Ectodermal cell (in vitro differentiated cells): Measurements from ENCODE around the gene CD58.
"Not testable (repeated sequence)": the region's sequence is repeated elsewhere in the genome, so short reads cannot be mapped to it uniquely, and the experiment has no call there.

ENCODE experiments used
- H3K27ac ChIP-seq: 2 replicates; pipeline ENCODE4 v1.7.0; 2013; ENCODE audit warnings: mild to moderate bottlenecking, low read depth, low read length; ENCODE audit not compliant: insufficient read depth, poor library complexity, severe bottlenecking
- H3K27me3 ChIP-seq: 2 replicates; pipeline ENCODE4 v1.7.0; 2013; ENCODE audit warnings: mild to moderate bottlenecking, low read length; ENCODE audit not compliant: insufficient read depth, control insufficient read depth, poor library complexity, severe bottlenecking
- H3K36me3 ChIP-seq: one replicate; pipeline ENCODE4 v1.7.0; 2013; ENCODE audit warnings: low read length; ENCODE audit not compliant: control insufficient read depth, insufficient read depth
- H3K4me1 ChIP-seq: one replicate; pipeline ENCODE4 v1.7.0; 2013; ENCODE audit warnings: low read length; ENCODE audit not compliant: control insufficient read depth, insufficient read depth
- H3K4me3 ChIP-seq: 2 replicates; pipeline ENCODE4 v1.7.0; 2013; ENCODE audit warnings: low read depth, low read length, control low read depth; ENCODE audit not compliant: insufficient read depth
- H3K9me3 ChIP-seq: 2 replicates; pipeline ENCODE4 v1.7.0; 2013; ENCODE audit warnings: mild to moderate bottlenecking, low read length, moderate library complexity; ENCODE audit not compliant: control insufficient read depth
- WGBS, 2 experiments: methylation state at CpG; one replicate each; pipeline ENCODE4 v1.1.7; 2013; ENCODE audit warnings: missing lambda C conversion rate in 2 of 2; 5-methylcytosine and 5-hydroxymethylcytosine counted together

The CD58 gene

DNA sequence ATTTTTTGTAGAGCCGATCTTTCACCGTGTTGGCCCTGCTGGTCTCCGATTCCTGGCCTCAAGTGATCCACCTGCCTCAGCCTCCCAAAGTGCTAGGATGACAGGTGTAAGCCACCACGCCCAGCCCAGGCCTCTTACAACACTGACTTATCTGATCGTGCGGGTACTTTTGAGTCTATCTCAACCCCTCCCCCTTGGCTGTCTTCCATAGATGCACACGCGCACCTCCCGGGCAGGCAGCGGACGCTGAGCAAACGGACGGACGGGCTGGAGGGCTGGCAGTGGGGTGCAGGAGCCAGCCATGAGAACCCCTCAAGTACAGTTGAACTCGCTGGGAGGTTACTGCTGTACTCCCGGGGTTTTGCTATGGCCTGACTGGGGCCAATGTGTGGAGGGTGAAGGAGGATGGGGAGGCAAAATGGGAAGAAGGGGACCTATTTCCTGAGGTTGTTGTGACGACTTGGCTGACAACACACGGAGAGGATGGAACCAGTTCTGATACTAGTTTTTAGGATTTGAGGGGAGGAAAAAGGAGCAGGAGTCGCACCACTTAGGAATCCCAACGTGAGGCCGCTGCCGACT, 959 bp downstream of the CD58 start:
- peak overlapping the region; percentile 74 for H3K4me3 ChIP-seq
- WGBS, 2 experiments = 65 to 66% methylated on average over 22 of the region's 22 CpGs
- H3K36me3 ChIP-seq = no peaks in the 10 kb centered on the region
- H3K27ac ChIP-seq = no peak overlapping the region
- H3K9me3 ChIP-seq = no peaks in the 10 kb centered on the region
- H3K4me1 ChIP-seq = peaks cover 4% of the 10 kb centered on the region
- peaks cover 21% of the 10 kb centered on the region for H3K27me3 ChIP-seq

DNA sequence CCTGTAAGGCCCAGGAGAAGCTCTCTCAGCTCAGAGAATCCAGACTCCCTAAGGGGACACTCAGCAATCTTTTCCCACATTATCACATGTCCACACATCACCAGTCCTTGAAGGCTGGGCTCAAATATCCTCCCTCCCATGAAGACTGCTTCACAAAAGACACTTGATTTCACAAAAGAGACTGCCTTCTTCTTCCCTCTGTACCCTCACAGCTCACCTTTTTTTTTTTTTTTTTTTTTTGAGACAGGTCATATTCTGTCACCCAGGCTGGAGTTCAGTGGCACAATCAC, 1.5 kb downstream of the CD58 start:
- Histone ChIP-seq H3K36me3 (no peaks in the 10 kb centered on the region), H3K27me3 (peaks cover 21% of the 10 kb centered on the region), H3K9me3 (no peaks in the 10 kb centered on the region), H3K4me3 (no peak overlapping the region), H3K4me1 (peaks cover 4% of the 10 kb centered on the region), H3K27ac (no peak overlapping the region)

DNA sequence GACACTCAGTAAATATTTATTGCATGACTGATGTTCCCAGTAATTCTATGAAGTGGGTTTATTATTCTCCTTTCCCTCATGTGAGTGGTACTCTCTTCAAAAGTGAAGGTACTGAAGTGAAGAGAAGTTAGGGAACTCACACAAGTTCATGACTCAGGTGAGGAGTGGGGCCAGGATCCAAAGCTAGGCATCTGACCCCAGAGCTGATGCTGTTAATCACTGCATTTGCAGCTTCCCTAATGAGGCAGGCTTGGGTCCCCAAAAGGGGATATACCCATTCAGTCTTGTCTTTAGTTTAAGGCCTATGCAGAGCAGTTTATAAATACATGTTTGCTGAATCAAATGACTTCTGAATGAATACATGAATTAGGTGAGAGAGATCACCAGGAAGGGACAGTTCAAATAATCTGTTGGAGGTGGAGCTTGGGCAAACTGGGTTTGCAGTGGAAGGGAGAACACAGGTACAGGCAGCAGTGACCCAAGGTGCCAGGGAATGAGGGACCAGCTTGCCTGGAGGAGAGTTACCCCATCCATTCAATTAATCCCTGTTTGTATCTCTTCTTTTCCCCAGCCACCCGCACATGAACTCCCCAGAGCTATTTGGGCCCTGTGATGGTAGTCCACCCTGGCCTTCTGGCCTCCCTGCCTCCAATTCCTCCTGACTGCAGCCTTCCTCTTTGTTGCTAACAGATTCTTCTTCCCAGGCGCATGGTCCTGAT, 2.0 kb downstream of the CD58 start:
- Histone ChIP-seq H3K27ac (no peak overlapping the region), H3K27me3 (peaks cover 21% of the 10 kb centered on the region), H3K4me1 (peaks cover 4% of the 10 kb centered on the region), H3K36me3 (no peaks in the 10 kb centered on the region), H3K4me3 (no peak overlapping the region), H3K9me3 (no peaks in the 10 kb centered on the region)
- 91 to 92% methylated on average over 2 of the region's 2 CpGs for WGBS, 2 experiments

DNA sequence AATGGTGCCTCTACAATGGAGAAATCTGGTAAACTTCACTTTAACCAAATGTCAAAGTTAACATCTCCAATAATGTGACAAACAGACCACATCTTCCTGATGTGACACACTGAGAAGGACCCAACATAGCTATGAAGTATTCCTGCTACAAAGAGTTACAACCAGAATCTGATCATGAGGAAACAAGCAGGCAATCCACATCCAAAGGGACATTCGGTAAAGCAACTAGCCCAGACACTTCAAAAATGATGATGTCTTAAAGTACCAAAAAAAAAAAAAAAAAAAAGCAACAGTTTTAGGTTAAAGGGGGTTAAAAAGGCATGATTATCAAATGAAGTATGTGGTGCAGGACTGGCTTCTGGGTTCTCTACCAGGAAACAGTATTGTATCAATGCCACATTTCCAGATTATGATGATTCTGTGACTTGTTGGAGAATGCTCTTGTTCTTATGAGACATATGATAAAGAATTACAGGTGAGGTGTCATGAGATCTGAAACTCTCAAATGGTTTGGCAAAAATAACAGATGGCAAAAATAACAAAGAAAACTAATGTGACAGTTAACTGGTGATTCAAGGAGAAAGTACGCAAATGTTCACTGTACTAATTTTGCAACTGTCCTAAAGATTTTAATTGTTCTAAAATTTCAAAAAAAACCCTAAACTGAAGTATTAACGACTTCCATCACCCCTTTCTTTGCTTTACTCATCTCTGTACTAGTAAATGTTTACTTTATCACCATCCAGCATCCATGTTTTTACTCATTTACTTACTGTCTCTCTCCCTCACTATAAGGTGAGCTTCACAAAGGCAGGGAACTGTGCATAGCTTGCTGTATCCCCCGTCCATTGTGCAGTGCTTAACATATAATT, 2.8 kb downstream of the CD58 start:
- H3K9me3 ChIP-seq = no peaks in the 10 kb centered on the region
- 89 to 90% methylated on average over 3 to 4 of the region's 4 CpGs for WGBS, 2 experiments
- no peak overlapping the region for H3K27ac ChIP-seq

DNA sequence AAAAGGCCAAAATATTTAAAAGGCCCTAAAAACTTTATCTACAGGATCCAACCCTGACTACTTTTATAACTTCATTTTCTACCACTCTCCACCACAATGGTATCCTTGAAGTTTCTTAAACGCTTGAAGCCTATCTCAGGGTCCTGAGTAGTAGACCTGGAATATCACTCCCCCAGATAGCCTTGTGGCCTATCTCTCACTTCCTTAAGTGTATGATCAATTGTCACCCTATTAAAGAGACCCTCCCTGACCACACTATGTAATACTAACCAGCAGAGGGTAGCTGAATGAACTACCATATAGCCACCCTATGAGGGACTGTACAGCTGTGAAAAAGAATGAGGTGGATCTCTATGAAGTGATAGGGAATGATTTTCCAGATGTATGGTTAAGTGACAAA, 5.6 kb downstream of the CD58 start:
- no peaks in the 10 kb centered on the region for H3K36me3 ChIP-seq
- H3K27ac ChIP-seq = no peak overlapping the region
- H3K27me3 ChIP-seq = no peaks in the 10 kb centered on the region
- H3K4me1 ChIP-seq = no peaks in the 10 kb centered on the region
- H3K4me3 ChIP-seq = no peak overlapping the region
- H3K9me3 ChIP-seq = no peaks in the 10 kb centered on the region
- 92 to 96% methylated on average over 1 of the region's 1 CpG for WGBS, 2 experiments

More for the DNA sequence above, 2.8 kb downstream of the CD58 start:
- H3K27me3 ChIP-seq = peaks cover 17% of the 10 kb centered on the region
- H3K36me3 ChIP-seq = no peaks in the 10 kb centered on the region
- no peak overlapping the region for H3K4me3 ChIP-seq
- peaks cover 4% of the 10 kb centered on the region for H3K4me1 ChIP-seq

DNA sequence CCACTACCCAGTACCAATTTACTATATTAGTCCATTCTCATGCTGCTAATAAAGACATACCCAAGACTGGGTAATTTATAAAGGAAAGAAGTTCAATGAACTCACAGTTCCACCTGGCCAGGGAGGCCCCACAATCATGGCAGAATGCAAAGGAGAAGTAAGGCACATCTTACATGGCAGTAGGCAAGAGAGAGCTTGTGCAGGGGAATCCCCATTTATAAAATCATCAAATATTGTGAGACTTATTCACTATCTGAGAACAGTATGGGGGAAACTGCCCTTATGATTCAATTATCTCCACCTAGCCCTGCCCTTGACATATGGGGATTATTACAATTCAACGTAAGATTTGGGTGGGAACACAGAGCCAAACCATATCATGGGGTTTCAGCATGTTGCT, 6.4 kb downstream of the CD58 start:
- H3K27ac ChIP-seq = no peak overlapping the region
- no peaks in the 10 kb centered on the region for H3K4me1 ChIP-seq
- H3K9me3 ChIP-seq = no peaks in the 10 kb centered on the region
- 92 to 93% methylated on average over 1 of the region's 1 CpG for WGBS, 2 experiments
- no peak overlapping the region for H3K4me3 ChIP-seq
- no peaks in the 10 kb centered on the region for H3K27me3 ChIP-seq
- H3K36me3 ChIP-seq = no peaks in the 10 kb centered on the region

DNA sequence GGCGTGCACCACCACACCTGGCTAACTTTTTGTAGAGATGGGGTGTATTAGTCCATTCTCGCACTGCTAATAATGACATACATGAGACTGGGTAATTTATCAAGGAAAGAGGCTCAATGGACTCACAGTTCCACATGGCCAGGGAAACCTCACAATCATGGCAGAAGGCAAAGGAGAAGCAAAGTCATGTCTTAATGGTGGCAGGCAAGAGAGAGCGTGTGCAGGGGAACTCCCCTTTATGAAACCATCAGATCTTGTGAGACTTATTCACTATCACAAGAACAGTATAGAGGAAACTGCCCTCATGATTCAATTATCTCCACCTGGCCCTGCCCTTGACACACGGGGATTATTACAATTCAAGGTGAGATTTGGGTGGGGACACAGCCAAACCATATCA, 8.4 kb downstream of the CD58 start:
- not testable (repeated sequence) for H3K4me1 ChIP-seq, H3K9me3 ChIP-seq, H3K27ac ChIP-seq, H3K4me3 ChIP-seq, H3K27me3 ChIP-seq, H3K36me3 ChIP-seq
- 89 to 92% methylated on average over 4 of the region's 4 CpGs for WGBS, 2 experiments

DNA sequence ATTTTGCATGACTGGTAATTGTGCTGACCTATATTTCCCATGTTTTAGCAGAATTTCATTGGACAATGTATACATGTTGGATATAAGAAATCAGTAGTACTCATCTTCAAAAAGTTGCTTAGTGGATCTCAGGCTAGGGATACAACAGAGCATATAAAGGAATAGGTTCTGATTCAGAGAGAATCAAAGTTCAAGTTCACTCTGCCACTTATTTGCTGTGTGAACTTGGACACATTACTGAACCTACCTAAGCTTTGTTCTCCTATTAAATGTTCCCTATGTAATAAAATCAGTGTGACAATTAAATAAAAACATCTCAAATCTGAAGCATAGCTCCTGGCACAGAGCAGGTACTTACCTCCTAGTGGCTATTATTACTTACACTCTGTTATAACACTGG, 9.3 kb downstream of the CD58 start:
- Histone ChIP-seq H3K27me3 (no peaks in the 10 kb centered on the region), H3K9me3 (no peaks in the 10 kb centered on the region), H3K36me3 (no peaks in the 10 kb centered on the region), H3K4me1 (no peaks in the 10 kb centered on the region), H3K4me3 (no peak overlapping the region), H3K27ac (no peak overlapping the region)

DNA sequence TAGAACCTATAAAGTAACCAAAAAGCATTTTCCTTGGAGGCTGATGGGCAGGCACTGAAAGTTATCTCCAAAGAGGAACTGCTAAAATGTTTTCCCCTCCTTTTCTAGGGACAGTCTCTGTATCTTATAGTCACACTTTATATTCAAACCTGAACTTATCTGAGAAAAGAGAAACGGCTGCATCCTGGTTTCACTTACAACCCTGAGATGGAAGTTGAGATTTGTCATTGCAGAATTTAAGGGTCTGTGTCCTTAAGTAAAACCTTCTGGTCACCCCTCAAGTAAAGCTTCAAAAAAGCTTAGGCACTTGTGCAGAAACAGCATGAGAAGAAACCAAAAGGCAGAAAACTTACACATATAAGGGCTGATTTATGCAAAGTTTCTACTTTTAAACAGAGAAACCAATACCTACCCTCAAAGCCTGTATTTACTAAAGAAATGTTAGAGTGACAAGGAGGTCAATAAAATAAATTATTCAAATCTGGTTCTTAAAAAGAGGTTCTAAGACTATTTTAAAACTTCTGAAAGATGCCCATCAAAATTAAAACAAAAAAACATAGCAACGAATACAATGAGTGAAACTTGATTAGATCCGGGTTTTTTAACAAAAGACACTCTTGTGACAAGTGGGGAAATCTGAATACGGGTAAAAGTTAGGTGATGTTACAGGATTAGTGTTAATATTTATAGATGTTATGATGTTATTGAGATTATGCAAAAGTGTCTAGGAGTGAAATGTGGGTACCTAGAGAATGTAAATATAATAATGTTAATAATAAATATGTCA, 9.9 kb downstream of the CD58 start:
- Histone ChIP-seq H3K27ac (no peak overlapping the region), H3K36me3 (no peaks in the 10 kb centered on the region), H3K27me3 (no peaks in the 10 kb centered on the region), H3K4me3 (no peak overlapping the region), H3K4me1 (no peaks in the 10 kb centered on the region), H3K9me3 (no peaks in the 10 kb centered on the region)
- 94 to 97% methylated on average over 3 to 4 of the region's 4 CpGs for WGBS, 2 experiments

DNA sequence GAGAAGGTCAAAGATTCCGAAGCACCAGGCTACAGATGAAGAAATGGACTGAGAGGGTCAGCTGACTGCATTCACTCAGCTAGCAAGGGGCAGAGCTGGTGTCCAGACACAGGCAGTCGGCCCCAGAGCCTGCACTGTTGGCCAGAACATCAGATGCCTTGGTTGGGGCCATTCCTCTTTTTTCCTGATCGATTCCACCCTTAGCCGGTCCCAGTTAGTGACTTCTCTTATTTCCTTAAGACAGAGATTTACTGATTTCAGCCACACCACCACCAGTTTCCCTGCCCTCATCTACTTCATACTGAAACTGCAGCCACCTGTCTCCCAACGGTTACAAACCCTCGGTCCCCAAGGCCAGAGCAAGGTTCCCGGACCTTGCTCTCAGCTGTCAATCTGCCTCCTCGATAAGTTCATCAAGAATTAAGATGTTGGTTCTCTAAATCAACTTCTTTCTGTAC, 11.5 kb downstream of the CD58 start:
- Histone ChIP-seq H3K27me3 (no peaks in the 10 kb centered on the region), H3K27ac (no peak overlapping the region)
- 90 to 92% methylated on average over 8 of the region's 8 CpGs for WGBS, 2 experiments

More for the DNA sequence above, 11.5 kb downstream of the CD58 start:
- no peaks in the 10 kb centered on the region for H3K36me3 ChIP-seq
- H3K4me1 ChIP-seq = no peaks in the 10 kb centered on the region
- no peak overlapping the region for H3K4me3 ChIP-seq
- H3K9me3 ChIP-seq = no peaks in the 10 kb centered on the region
